Keratinocyte (primary cell): Measurements from ENCODE around the gene ESRRB.

Source experiments
- EZH2 ChIP-seq: IDR thresholded peaks from one replicate; pipeline ENCODE4 v1.6.1; 2012; ENCODE audit warnings: inconsistent platforms, mild to moderate bottlenecking, low read length, moderate library complexity
- TF ChIP-seq, protein P1 (sequence below), 3 experiments: IDR thresholded peaks in 1 of 3; conservative IDR thresholded peaks in 1 of 3; optimal IDR thresholded peaks in 1 of 3; 2 replicates in 2 of 3; 3 replicates in 1 of 3; pipeline versions ENCODE3 to v1.5.1; 2011; ENCODE audit warnings: low read length in 3 of 3, mild to moderate bottlenecking in 3 of 3, moderate library complexity in 2 of 3, control low read depth in 1 of 3, inconsistent platforms in 1 of 3; ENCODE audit not compliant: insufficient read depth in 2 of 3; ENCODE audit errors: extremely low read depth in 1 of 3

DNA sequence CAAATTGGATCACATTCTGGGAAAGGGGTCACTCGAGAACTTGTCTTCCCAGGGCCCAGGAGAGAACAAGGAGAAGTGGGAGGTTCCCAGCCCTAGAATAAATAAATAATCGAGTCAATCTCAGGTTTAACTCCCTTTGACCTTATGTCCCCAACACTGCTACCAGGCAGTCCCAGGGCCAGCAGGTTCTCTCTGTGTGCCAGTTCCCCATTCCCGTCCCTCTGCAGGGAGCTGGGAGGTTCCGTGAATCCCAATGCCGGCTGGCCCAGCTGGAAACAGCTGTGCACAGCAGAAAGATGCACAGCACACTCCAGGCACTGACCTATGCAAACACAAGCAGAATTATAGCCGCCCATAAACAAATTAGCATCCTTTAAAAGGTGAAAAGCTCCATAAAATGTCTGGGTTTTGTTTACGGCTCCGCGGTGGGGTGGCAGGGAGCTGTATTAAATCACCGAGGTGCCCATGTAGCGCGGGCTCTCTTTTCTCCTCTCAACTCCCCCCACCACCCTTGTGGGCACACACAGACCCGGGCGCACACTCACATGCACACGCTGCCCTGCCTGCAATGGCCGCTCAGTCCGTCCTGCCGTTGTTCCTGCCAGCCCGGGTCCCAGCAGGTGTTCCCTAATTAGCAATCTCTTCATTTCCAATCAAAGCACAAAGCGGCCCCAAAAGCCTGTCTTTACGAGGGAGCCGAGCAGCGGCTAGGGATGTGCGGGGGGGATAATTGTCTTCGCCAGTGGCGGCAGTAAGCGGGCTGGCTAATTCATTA, 46.6 kb upstream of the ESRRB start:
- TF ChIP-seq, protein P1, sequence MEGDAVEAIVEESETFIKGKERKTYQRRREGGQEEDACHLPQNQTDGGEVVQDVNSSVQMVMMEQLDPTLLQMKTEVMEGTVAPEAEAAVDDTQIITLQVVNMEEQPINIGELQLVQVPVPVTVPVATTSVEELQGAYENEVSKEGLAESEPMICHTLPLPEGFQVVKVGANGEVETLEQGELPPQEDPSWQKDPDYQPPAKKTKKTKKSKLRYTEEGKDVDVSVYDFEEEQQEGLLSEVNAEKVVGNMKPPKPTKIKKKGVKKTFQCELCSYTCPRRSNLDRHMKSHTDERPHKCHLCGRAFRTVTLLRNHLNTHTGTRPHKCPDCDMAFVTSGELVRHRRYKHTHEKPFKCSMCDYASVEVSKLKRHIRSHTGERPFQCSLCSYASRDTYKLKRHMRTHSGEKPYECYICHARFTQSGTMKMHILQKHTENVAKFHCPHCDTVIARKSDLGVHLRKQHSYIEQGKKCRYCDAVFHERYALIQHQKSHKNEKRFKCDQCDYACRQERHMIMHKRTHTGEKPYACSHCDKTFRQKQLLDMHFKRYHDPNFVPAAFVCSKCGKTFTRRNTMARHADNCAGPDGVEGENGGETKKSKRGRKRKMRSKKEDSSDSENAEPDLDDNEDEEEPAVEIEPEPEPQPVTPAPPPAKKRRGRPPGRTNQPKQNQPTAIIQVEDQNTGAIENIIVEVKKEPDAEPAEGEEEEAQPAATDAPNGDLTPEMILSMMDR (optimal IDR thresholded peaks at IDR 0.05 in 1 of 3, IDR thresholded peaks at IDR 0.05 in 1 of 3, conservative IDR thresholded peaks at IDR 0.05 in 1 of 3; ENCODE audit: extremely low read depth in 1 of 3, insufficient read depth in 2 of 3, low read length in 3 of 3), result no peak
- peak; percentile 60 for TF ChIP-seq EZH2
